ENCODE data around the gene MYT1.
"Not testable (repeated sequence)": the region's sequence is repeated elsewhere in the genome, so short reads cannot be mapped to it uniquely, and the experiment has no call there.

MYT1 gene

DNA sequence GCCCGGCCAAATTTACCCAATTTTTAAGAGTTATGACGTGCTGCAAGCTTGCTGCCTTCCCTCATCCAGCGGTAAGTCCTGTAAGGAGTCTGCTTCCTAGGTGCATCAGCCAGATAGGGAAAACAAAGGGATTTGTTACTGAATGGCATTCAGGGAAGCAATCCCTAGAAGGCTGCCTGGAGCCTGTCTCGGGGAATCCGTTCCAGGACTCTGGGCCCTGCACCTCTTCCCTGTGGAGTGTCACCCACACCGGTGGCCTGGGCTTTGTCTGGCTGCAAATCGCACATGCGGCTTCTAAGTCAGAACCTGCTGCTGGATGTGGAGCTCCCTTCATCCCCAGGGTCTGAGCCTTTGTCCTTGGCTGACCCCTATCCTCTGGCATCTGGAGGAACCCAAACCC lies 7.0 kb downstream of the MYT1 start:
- no peak for DNase-seq

- no peak for DNase-seq
Observed at GRCh38 chr20:64173116-64173515, 8.9 kb downstream of the MYT1 start.

DNA sequence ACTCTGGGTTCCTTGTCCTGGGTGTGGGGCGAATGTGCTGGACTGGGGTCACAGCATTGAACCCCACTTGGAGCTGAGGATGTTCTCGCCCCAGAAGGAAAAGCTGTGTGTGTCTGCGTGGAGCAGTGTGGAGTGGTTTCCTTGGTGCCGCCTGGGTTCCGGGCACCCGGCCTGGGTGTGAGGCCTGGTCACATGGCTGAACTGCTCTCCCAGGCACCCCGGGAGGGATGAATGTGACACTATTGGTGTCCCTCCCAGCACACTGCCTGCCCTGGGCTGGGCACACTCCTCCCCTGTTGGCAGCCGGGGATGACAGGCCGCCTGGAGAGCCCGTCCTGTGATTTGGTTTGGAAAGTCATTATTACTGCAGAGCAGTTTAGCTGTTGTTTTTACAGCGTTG lies 12.3 kb downstream of the MYT1 start:
- no peak for DNase-seq

- DNase-seq = no peak
Observed at GRCh38 chr20:64176971-64177370, 12.7 kb downstream of the MYT1 start.

GRCh38 chr20:64177384-64177783 lies 13.1 kb downstream of the MYT1 start:
- DNase-seq = no peak

GRCh38 chr20:64177787-64178186 lies 13.5 kb downstream of the MYT1 start:
- no peak for DNase-seq

GRCh38 chr20:64178925-64179324 lies 14.7 kb downstream of the MYT1 start:
- DNase-seq = not testable (repeated sequence)

- DNase-seq = no peak
Observed at GRCh38 chr20:64179805-64180204, 15.6 kb downstream of the MYT1 start.

- no peak for DNase-seq
Observed at GRCh38 chr20:64180673-64181072, 16.4 kb downstream of the MYT1 start.

DNA sequence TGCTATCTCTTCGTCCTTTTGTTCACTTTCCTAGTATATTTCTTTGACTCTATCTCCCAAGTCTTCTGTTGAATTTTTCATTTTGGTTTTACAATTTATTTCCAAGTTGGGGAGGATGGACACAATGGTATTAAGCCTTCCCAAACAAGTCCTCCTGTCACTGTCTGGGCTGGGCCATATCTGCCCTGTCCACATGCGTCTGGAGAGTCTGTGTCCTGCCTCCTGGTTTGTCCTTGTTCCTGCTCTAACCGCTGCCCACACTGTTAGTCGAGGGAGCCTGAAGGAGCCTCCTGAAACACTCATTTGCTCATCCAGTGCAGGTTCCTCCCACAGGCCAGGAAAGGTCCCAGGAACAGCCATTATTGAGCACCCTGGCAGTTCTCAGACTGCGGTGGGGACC lies 17.1 kb downstream of the MYT1 start:
- no peak for DNase-seq

DNA sequence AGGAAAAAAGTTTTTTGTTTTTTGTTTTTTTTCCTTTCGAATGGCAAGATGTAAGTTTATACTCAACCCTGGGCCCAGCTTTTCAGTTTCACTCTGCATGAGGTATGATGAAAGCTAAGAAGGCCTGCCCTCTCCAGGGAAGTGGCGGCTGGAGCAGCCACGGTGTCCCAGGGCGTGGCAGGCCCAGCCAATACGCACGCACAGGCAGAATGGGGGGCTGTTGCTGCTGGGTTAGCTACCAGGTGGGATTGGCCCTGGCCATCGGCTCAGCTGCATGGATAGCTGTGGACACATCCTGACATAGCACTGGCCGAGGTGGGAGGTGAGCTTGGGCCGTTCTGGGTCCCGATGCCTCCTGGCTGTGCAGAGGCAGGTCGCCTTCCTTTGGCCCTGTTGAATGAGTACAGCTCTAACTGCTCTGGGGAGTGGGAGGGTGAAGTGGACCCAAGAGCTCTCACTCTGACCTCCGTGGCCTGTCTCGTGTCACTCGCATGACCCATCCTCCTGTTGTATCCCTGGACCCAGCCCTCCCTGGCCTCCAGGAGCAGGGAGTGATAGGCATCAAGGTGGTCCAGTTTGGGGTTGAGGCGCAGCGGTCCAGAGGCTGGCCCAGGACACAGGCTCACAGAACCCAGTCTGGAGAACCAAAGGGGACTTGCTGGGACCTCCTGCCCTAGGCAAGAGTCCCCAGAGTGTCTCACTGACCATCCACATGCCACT lies 18.1 kb downstream of the MYT1 start:
- no peak for DNase-seq

- no peak for DNase-seq
Observed at GRCh38 chr20:64183313-64183712, 19.1 kb downstream of the MYT1 start.

DNA sequence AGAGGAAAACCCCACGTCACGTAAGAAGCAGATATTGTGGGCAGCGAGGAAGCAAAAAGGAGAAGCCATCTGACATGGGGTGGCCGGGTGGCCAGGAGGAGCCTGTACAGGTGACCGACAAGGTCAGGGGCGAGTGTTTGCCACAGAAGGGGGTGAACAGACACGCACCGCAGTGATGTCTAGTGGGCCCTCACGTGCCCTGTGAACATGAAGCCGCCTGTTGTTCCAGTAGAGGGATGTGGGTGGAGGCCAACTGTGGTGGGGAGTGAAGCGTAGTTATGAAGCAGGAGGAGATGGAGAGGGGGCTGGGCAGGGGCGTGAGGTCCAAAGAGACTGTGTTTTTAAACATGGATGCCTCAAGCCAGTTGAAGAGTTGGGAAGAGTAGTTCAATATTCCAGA lies 20.5 kb downstream of the MYT1 start:
- no peak for DNase-seq

- no peak for DNase-seq
Observed at GRCh38 chr20:64185276-64185900, 21.1 kb downstream of the MYT1 start.

GRCh38 chr20:64186071-64186598 lies 21.9 kb downstream of the MYT1 start:
- no peak for DNase-seq

GRCh38 chr20:64187213-64187612 lies 23.0 kb downstream of the MYT1 start:
- DNase-seq = not testable (repeated sequence)

DNA sequence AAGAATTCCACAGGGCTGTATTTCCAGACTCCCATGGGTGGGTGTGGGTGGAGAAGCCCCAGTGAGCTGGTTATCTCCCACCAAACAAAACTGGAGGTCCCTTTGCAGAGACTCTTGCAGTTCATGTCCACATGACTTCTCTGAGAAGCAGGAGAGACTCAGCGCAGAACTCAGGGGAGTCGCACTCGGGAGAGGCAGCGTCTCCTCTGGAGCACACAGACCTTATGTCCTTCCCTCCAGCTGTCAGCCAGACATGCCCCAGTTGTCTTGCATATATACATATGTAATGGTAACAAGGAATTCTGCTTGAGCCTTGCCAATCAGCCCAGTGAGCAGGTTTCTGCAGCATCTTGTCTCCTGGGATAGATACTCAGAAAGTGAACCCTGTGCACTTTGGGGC lies 23.8 kb downstream of the MYT1 start:
- DNase-seq = no peak

- DNase-seq = peak; percentile 31
Observed at GRCh38 chr20:64188682-64189529, 24.7 kb downstream of the MYT1 start.

DNA sequence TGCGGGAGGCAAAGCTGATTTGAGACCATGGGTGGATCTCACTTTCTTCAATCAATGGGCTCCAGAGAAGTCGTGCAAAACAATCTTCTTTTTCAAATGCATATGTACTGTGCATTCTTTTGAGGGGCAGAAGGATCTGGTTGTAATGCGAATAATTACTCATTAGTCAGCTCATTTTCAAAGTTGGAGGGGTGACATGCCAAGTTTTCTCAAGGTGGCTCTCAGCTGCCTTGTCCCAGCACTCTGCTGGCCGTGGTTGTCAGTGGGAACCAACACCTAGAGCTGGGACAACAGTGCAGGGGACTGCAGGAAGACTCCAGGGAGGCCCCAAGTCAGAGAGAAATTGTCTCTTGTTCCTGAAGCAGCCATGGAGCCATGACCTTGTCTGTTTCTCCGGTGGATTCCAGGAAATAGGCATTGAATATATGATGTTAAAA lies 25.3 kb downstream of the MYT1 start:
- no peak for DNase-seq

- no peak for DNase-seq
Observed at GRCh38 chr20:64189986-64190385, 25.7 kb downstream of the MYT1 start.

GRCh38 chr20:64191002-64191401 lies 26.8 kb downstream of the MYT1 start:
- DNase-seq = no peak

- no peak for DNase-seq
Observed at GRCh38 chr20:64192406-64192805, 28.2 kb downstream of the MYT1 start.

GRCh38 chr20:64193058-64193457 lies 28.8 kb downstream of the MYT1 start:
- DNase-seq = no peak

- no peak for DNase-seq
Observed at GRCh38 chr20:64194269-64194668, 30.0 kb downstream of the MYT1 start.
